Amniotic epithelial cell (primary cell): ENCODE measurements around the gene TAX1BP3.

Experiments
- DNase-seq: peaks from one replicate; pipeline ENCODE4 v3.0.0-alpha.2; 2010; ENCODE audit warnings: low read depth

TAX1BP3 gene

GRCh38 chr17:3688027-3688553, 19.7 kb upstream of the TAX1BP3 start:
- no peak for DNase-seq

GRCh38 chr17:3685174-3685573, 16.8 kb upstream of the TAX1BP3 start:
- DNase-seq = no peak

GRCh38 chr17:3683054-3683511, 14.7 kb upstream of the TAX1BP3 start:
- DNase-seq = no peak

GRCh38 chr17:3682033-3682432, 13.7 kb upstream of the TAX1BP3 start:
- DNase-seq = no peak

- DNase-seq = no peak
Observed at GRCh38 chr17:3681565-3681964, 13.2 kb upstream of the TAX1BP3 start.

DNA sequence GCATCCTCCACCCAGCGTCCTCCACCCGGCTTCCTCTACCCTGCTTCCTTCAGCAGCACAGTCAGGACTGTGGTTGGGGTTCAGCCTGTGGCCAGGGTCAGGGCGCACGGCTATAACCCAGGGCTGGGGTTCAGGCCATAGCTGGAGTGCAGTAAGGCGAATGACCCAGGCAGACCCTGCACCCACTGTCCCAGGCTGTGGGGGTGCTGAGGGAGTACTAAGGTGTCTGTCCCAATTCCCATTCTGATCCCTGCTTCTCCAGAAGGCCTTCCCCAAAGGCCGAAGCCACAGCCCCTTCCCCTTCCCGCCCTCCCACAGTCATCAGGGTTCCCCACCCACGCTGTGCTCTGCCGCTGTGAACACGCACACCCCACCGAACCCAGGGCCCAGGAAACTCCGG, 12.7 kb upstream of the TAX1BP3 start:
- DNase-seq = no peak

DNA sequence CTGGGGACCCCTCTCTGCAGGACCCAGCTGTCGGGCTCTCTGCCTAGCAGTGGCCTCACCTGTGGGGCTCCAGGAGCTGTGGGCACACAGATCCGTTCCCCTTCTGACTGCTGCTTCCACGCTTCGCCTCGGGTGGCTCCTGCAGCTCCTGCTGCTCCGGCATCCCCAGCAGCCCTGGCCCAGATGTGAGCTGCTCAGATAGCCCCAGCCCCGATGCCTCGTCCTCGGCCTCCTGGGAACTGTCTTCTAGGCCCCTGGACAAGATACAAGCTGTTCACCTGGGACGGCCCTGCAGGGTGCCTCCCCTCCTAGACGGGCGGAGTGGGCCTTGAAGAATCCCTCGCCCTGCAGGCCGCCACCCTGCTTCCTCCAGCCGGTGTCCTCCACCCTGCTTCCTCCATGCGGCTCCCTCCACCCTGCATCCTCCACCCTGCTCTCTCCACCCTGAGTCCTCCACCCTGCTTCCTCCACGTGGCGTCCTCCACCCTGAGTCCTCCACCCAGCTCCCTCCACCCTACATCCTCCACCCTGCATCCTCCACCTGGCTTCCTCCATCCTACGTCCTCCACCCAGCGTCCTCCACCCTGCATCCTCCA, 11.3 kb upstream of the TAX1BP3 start:
- DNase-seq = no peak

GRCh38 chr17:3678821-3679530, 10.6 kb upstream of the TAX1BP3 start:
- DNase-seq = no peak

DNA sequence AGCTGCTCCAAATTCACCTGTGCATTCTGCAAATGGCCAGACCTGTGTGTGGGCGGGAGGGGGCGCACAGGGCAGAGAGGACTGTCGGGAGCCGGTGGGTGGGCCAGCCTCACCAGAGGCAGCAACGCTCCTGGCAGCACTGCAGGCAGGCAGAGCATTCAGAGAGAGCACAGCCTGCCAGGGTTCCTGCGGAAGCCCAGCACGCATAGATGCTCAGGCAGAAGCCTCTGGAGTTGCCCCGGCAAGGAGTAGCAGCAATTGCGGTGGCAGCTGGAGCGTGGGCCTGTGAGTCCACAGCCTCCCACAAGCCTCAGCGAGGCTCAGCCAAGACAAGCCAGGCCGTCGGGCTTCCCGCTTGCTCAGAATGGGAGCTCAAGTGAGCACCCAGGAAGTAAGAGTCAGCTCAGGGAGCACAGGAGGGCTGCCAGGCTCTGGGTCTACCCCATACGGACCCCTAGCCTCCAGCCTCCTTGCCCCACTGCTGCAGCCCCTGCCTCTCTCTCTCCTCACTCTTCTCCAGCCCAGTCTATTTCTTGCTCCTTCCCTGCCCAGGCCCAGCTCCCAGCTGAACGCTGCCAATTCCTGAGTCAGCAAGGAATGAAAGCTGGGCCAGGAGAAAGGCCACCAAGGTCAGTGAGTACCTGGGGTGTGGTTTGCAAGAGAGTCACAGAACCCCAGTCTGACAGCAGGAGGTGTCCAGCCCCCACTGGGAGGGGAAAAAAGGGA, 9.9 kb upstream of the TAX1BP3 start:
- DNase-seq = peak; percentile 29

- DNase-seq = no peak
Observed at GRCh38 chr17:3675886-3676285, 7.5 kb upstream of the TAX1BP3 start.

DNA sequence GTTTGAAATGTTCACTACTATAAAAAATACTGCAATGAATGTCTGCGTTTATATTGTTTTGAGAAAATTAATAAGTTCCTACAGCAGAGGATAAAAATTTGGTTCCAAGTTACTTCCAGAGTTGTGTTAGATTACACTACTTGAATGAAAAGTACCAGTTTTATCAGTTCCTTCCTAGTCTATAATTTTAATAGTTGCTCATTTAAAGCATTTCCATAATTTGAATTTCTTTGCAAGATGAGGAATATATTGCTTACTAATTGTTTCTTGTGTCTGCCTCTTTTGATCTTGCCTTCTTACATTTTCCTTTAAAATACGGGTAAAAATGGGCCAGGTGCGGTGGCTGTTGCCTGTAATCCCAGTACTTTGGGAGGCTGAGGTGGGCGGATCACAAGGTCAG, 4.2 kb upstream of the TAX1BP3 start:
- no peak for DNase-seq

- DNase-seq = no peak
Observed at GRCh38 chr17:3669548-3669947, 1.2 kb upstream of the TAX1BP3 start.

- DNase-seq = no peak
Observed at GRCh38 chr17:3669085-3669347, 638 bp upstream of the TAX1BP3 start.

DNA sequence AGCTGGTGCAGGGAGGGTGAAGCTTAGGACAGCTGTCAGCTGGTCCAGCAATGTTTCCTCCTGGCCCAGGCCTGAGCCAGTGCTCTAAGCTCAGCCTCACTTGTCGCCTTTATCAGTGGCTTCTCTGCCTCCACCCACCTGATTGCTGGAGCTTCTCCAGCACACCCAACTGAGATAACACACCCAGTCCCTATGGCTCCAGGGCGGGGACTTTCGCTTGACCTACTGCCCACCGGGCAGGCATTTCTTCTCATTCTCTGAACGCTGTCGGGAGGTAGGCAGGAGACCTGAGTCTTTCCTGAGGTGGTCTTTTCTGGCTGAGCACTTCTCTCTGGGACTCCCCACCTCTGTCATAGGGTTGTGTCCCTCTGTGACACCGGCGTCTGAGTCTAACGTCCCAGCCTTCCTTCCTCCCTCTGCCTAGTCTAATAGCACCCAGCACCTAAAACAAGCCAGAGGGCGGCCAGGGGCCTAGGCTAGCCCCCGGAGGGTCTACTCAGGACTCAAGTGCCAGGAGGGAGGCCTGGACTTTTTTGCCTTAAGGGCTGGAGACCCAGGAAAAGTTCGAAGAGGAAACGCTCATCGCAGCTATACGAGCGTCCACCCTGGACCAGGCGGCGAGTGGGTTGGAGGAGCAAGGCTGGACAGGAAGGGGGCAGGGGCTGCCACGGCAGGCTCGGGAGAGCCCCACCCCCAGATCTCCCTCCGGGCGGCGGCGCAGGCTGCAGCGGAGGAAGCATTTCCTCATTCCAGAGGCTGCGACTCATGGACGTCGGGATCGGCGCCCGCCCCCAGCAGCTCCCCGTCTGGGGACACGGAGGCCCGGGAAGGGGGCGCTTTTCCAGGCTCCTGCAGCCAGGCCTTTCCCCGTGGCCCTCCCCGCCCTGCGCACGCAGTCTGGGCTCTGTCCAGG, 756 bp downstream of the TAX1BP3 start:
- DNase-seq = peak; percentile 87

GRCh38 chr17:3666516-3666915, 1.9 kb downstream of the TAX1BP3 start:
- no peak for DNase-seq

GRCh38 chr17:3665834-3666233, 2.5 kb downstream of the TAX1BP3 start:
- DNase-seq = no peak

- no peak for DNase-seq
Observed at GRCh38 chr17:3663102-3664011, 5.0 kb downstream of the TAX1BP3 start.

GRCh38 chr17:3660311-3660891, 8.0 kb downstream of the TAX1BP3 start:
- no peak for DNase-seq

GRCh38 chr17:3659541-3660111, 8.8 kb downstream of the TAX1BP3 start:
- DNase-seq = peak; percentile 84

GRCh38 chr17:3658784-3659449, 9.5 kb downstream of the TAX1BP3 start:
- no peak for DNase-seq
